ENCODE measurements around the gene ZNHIT2. TPM values are rescaled to one million over a fixed set of nuclear protein-coding genes. Genes with fewer than 3 reads are reported as not detected.
A peak's percentile ranks its signal among the peaks of the same experiment; 100 is the strongest.

The ZNHIT2 gene
- total and polyA plus RNA-seq, 2 of the 13 experiments (the other 11 are each of a cell fraction or from before 2014, with no cell fraction given): 1.1 to 6.5 TPM

DNA sequence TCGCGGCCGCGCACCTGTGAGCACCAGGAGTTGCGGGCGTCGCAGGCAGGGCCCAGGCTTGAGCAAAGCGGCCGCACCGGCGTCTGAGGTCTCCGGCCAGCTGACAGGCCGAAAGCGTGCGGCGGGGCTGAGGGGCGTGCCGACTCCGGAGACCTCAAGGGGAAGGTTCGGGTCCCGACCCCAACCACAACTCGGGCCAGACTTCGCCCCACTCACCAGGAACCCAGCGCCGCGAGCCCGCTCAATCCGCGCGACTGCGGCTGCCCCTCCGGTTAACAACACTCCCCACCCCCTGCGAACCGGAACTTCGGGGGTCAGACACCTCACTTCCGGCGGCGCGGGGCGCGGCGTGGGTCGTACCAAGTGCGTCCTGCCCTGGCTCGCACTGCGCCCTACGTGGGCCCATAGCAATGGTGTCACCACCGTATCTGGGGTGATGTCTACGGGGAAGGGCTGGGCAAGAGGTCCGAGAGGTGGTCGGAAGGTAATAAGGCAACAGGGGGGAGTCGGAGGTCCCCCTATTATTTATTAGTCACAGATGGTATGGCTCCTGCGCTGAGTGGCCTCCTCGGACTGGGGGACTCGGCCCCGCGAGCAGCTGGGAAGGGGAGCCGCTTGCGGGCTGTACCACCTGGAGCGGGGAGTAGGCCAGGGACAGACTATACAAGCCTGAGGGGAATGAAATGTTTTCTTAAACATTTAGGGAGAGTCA, 16.9 kb upstream of the ZNHIT2 start, which contains the start of gene SYVN1 (continued):
- TF ChIP-seq MXI1 (IDR thresholded peaks at IDR 0.05; ENCODE audit: borderline replicate concordance, low read depth, low read length): peak; percentile 64; the same call in 1 of the 3 replicates
- no peak for TF ChIP-seq U2AF2 (IDR thresholded peaks at IDR 0.05; ENCODE audit: low read depth, low read length)
- TF ChIP-seq RBM39 (IDR thresholded peaks at IDR 0.05; ENCODE audit: low read depth, low read length, poor library complexity, severe bottlenecking): peak; percentile 70
- TF ChIP-seq MEIS1 (CRISPR knock-in tag; IDR thresholded peaks at IDR 0.05; ENCODE audit: borderline replicate concordance): peak; percentile 78; the same call in 1 of the 2 replicates
- peak; percentile 47 for TF ChIP-seq HNRNPK (IDR thresholded peaks at IDR 0.05; ENCODE audit: low read depth, low read length, poor library complexity, severe bottlenecking)
- no peak for TF ChIP-seq CBX1 (IDR thresholded peaks at IDR 0.05; ENCODE audit: low read depth)
- TF ChIP-seq, protein P1, sequence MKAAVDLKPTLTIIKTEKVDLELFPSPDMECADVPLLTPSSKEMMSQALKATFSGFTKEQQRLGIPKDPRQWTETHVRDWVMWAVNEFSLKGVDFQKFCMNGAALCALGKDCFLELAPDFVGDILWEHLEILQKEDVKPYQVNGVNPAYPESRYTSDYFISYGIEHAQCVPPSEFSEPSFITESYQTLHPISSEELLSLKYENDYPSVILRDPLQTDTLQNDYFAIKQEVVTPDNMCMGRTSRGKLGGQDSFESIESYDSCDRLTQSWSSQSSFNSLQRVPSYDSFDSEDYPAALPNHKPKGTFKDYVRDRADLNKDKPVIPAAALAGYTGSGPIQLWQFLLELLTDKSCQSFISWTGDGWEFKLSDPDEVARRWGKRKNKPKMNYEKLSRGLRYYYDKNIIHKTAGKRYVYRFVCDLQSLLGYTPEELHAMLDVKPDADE (CRISPR knock-in tag; IDR thresholded peaks at IDR 0.05): 0 out of 2 replicates have a peak, but pooled peaks have one; percentile 12
- TF ChIP-seq PHF21A (CRISPR knock-in tag; IDR thresholded peaks at IDR 0.05): no peak; the same call in 1 of the 2 replicates
- TF ChIP-seq RXRB (CRISPR knock-in tag; IDR thresholded peaks at IDR 0.05; ENCODE audit: borderline replicate concordance): no peak; the same call in 1 of the 2 replicates
- TF ChIP-seq, protein P2, sequence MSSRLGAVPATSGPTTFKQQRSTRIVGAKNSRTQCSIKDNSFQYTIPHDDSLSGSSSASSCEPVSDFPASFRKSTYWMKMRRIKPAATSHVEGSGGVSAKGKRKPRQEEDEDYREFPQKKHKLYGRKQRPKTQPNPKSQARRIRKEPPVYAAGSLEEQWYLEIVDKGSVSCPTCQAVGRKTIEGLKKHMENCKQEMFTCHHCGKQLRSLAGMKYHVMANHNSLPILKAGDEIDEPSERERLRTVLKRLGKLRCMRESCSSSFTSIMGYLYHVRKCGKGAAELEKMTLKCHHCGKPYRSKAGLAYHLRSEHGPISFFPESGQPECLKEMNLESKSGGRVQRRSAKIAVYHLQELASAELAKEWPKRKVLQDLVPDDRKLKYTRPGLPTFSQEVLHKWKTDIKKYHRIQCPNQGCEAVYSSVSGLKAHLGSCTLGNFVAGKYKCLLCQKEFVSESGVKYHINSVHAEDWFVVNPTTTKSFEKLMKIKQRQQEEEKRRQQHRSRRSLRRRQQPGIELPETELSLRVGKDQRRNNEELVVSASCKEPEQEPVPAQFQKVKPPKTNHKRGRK (CRISPR knock-in tag; IDR thresholded peaks at IDR 0.05): no peak
- no peak for TF ChIP-seq EEA1 (CRISPR knock-in tag; IDR thresholded peaks at IDR 0.05; ENCODE audit: borderline replicate concordance)
- TF ChIP-seq ZNF709 (CRISPR knock-in tag; IDR thresholded peaks at IDR 0.05): no peak; the same call in none of the 2 replicates
- TF ChIP-seq, protein P3, sequence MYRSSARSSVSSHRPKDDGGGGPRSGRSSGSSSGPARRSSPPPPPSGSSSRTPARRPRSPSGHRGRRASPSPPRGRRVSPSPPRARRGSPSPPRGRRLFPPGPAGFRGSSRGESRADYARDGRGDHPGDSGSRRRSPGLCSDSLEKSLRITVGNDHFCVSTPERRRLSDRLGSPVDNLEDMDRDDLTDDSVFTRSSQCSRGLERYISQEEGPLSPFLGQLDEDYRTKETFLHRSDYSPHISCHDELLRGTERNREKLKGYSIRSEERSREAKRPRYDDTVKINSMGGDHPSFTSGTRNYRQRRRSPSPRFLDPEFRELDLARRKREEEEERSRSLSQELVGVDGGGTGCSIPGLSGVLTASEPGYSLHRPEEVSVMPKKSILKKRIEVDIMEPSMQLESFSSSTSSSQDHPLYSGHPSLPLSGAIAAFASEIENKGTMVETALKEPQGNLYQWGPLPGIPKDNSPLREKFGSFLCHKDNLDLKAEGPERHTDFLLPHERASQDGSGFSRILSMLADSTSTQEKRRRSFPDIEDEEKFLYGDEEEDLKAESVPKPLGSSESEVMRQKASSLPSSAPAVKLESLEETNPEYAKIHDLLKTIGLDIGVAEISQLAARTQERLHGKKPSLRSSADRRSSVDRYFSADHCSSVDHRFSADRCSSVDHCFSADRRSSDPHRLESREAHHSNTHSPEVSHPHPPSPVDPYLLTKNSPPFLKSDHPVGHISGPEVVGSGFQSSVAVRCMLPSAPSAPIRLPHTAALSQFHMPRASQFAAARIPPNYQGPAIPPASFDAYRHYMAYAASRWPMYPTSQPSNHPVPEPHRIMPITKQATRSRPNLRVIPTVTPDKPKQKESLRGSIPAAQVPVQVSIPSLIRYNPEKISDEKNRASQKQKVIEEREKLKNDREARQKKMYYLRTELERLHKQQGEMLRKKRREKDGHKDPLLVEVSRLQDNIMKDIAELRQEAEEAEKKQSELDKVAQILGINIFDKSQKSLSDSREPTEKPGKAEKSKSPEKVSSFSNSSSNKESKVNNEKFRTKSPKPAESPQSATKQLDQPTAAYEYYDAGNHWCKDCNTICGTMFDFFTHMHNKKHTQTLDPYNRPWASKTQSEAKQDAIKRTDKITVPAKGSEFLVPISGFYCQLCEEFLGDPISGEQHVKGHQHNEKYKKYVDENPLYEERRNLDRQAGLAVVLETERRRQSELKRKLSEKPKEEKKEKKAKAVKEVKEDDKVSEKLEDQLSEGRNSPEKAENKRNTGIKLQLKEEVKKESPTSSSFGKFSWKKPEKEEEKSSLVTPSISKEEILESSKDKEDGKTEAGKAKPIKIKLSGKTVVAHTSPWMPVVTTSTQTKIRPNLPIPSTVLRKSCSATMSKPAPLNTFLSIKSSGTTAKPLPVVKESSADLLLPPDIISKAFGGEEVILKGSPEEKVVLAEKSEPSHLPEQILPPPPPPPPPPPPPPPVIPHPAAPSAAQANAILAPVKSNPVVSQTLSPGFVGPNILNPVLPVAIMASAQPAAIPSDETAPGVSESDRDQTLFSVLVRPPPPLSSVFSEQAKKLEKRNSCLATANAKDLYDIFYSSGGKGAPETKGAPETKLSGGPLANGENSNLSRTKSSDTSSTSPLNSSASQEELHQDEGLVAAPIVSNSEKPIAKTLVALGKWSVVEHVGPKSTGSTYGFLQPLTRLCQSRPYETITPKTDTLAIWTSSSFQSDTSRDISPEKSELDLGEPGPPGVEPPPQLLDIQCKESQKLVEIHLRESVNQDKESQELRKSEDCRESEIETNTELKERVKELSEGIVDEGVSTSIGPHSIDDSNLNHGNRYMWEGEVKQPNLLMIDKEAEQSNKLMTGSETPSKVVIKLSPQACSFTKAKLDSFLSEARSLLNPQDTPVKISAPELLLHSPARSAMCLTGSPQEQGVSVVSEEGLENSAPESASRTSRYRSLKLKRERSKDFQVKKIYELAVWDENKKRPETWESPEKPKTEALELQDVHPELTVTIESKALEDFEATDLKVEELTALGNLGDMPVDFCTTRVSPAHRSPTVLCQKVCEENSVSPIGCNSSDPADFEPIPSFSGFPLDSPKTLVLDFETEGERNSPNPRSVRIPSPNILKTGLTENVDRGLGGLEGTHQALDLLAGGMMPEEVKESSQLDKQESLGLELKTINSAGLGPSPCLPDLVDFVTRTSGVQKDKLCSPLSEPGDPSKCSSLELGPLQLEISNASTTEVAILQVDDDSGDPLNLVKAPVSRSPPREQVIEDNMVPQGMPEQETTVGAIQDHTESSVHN (CRISPR knock-in tag; IDR thresholded peaks at IDR 0.05): no peak
- TF ChIP-seq KLF13 (CRISPR knock-in tag; IDR thresholded peaks at IDR 0.05): no peak
